Suprapubic skin (tissue), 4 donors: ENCODE results near the gene ITGAE. TPM values are rescaled to one million over a fixed set of nuclear protein-coding genes. Genes with fewer than 3 reads are reported as not detected.
A peak's percentile ranks its signal among the peaks of the same experiment; 100 is the strongest.

Experiments
- DNase-seq, 2 donors: peaks; one replicate each; pipeline ENCODE4 v3.0.0-alpha.2; 2019; ENCODE audit warnings: low spot score in 2 of 2
- H3K27ac ChIP-seq: fragments of 200-600 bp; sonication (generic); one replicate; pipeline ENCODE4 v1.5.1; 2019
- H3K27me3 ChIP-seq: fragments of 200-600 bp; sonication (generic); one replicate; pipeline ENCODE4 v1.5.1; 2019
- H3K36me3 ChIP-seq: fragments of 200-600 bp; sonication (generic); one replicate; pipeline ENCODE4 v1.5.1; 2019
- H3K4me1 ChIP-seq: fragments of 200-600 bp; sonication (generic); one replicate; pipeline ENCODE4 v1.5.1; 2019
- H3K4me3 ChIP-seq: fragments of 200-600 bp; sonication (generic); one replicate; pipeline ENCODE4 v1.5.1; 2019; ENCODE audit warnings: mild to moderate bottlenecking
- H3K9me3 ChIP-seq: fragments of 200-600 bp; sonication (generic); one replicate; pipeline ENCODE4 v1.5.1; 2019
- CTCF ChIP-seq, 2 donors: fragments of 200-600 bp in 1 of 2; fragments of 450-650 bp in 1 of 2; sonication (generic) in 1 of 2; IDR thresholded peaks; one replicate each; pipeline ENCODE4 v1.5.1; 2016 to 2019; ENCODE audit warnings: antibody characterized with exemption in 2 of 2, mild to moderate bottlenecking in 1 of 2, moderate library complexity in 1 of 2
- EP300 ChIP-seq: sonication (generic); formaldehyde crosslinking; IDR thresholded peaks from one replicate; pipeline ENCODE4 v1.6.1; 2017; ENCODE audit warnings: antibody characterized with exemption
- POLR2A ChIP-seq, 2 donors: fragments of 450-650 bp; IDR thresholded peaks; one replicate each; pipeline ENCODE4 v1.6.1; 2017; ENCODE audit warnings: antibody characterized with exemption in 2 of 2, mild to moderate bottlenecking in 2 of 2, moderate library complexity in 2 of 2
- POLR2AphosphoS5 ChIP-seq, 3 donors: sonication (generic); formaldehyde crosslinking; IDR thresholded peaks; one replicate each; pipeline ENCODE4 v1.6.1; 2017; ENCODE audit warnings: antibody characterized with exemption in 3 of 3
- WGBS: methylation state at CpG from one replicate; pipeline ENCODE4 v1.1.5; 2018; 5-methylcytosine and 5-hydroxymethylcytosine counted together
- total RNA-seq, 4 donors: library from RNA; depleted of rRNA; stranded (reverse); fragments of >200 nt; gene quantifications; one replicate each; pipeline ENCODE4 v1.1.0, GENCODE V29; 2016

Gene ITGAE
- total RNA-seq, 4 donors from 2014 or later = 14.0 to 20.7 (median 14.4) TPM

GRCh38 chr17:3812284-3812683, 11.3 kb upstream of the ITGAE start:
- H3K36me3 ChIP-seq = peaks cover 95% of the 10 kb centered on the region
- no peak for DNase-seq

GRCh38 chr17:3810019-3810418, 9.0 kb upstream of the ITGAE start:
- Histone ChIP-seq H3K9me3 (no peaks in the 10 kb centered on the region), H3K27me3 (no peaks in the 10 kb centered on the region), H3K4me1 (no peaks in the 10 kb centered on the region), H3K4me3 (no peak overlapping the region), H3K27ac (no peak overlapping the region), H3K36me3 (peaks cover 80% of the 10 kb centered on the region)
- no peak for TF ChIP-seq POLR2A (IDR thresholded peaks at IDR 0.05)
- no peak for TF ChIP-seq POLR2AphosphoS5 (IDR thresholded peaks at IDR 0.05)
- TF ChIP-seq EP300 = no peak
- TF ChIP-seq CTCF (IDR thresholded peaks at IDR 0.05) = no peak
- no peak for DNase-seq
- WGBS = 88% methylated on average over 4 of the region's 4 CpGs

More at GRCh38 chr17:3812284-3812683, 11.3 kb upstream of the ITGAE start:
- WGBS = 71% methylated on average over 10 of the region's 10 CpGs
- TF ChIP-seq POLR2A (IDR thresholded peaks at IDR 0.05) = no peak
- TF ChIP-seq POLR2AphosphoS5 (IDR thresholded peaks at IDR 0.05) = no peak
- TF ChIP-seq EP300 = no peak
- no peak for TF ChIP-seq CTCF (IDR thresholded peaks at IDR 0.05)
- no peak overlapping the region for H3K4me3 ChIP-seq
- H3K4me1 ChIP-seq = no peaks in the 10 kb centered on the region
- no peaks in the 10 kb centered on the region for H3K9me3 ChIP-seq
- H3K27me3 ChIP-seq = no peaks in the 10 kb centered on the region
- peak overlapping the region; percentile 12 for H3K27ac ChIP-seq

DNA sequence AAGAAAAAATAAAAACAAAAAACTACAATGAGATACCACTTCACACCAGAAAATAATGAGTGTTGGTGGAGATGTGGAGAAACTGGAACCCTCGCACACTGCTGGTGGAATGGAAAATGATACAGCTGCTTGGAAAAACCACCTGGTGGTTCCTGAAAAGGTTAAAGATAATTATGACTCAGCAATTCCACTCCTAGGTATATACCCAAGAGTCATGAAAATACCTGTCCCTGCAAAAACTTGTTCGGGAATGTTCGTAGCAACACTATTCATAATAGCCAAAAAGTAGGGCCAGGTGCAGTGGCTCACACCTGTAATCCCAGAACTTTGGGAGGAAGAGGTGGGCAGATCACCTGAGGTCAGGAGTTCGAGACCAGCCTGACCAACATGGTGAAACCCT, 8.1 kb upstream of the ITGAE start:
- no peak for DNase-seq
- peaks cover 71% of the 10 kb centered on the region for H3K36me3 ChIP-seq
- no peak overlapping the region for H3K27ac ChIP-seq
- no peaks in the 10 kb centered on the region for H3K4me1 ChIP-seq
- TF ChIP-seq EP300 (no peak), CTCF (IDR thresholded peaks at IDR 0.05) (no peak), POLR2A (IDR thresholded peaks at IDR 0.05) (no peak), POLR2AphosphoS5 (IDR thresholded peaks at IDR 0.05) (no peak)
- H3K27me3 ChIP-seq = no peaks in the 10 kb centered on the region
- WGBS = 57% methylated on average over 4 of the region's 4 CpGs
- H3K9me3 ChIP-seq = no peaks in the 10 kb centered on the region
- no peak overlapping the region for H3K4me3 ChIP-seq

GRCh38 chr17:3808701-3809100, 7.7 kb upstream of the ITGAE start:
- peaks cover 67% of the 10 kb centered on the region for H3K36me3 ChIP-seq
- DNase-seq = no peak

DNA sequence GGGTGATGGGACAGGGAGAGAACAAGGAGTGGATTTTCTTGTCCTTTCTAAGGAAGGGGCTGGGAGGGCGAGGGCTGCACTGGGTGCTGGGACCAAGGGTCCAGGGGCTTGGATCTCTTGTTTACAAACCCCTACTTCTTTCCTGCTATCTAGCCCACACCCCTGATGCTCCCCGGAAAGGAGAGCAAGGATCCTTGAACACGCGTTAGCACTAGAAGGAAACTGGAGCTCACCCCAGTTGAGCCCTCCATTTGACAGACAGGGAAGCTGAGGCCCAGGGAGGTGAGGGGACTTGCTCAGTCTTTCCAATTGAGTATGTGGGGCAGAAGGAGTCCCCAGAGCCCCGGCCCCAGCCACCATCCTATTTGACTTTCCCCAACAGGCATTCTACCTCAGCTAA, 4.6 kb upstream of the ITGAE start:
- DNase-seq = no peak
- Histone ChIP-seq H3K27ac (no peak overlapping the region), H3K4me1 (peaks cover 4% of the 10 kb centered on the region), H3K4me3 (no peak overlapping the region), H3K27me3 (no peaks in the 10 kb centered on the region), H3K9me3 (no peaks in the 10 kb centered on the region), H3K36me3 (peaks cover 36% of the 10 kb centered on the region)
- 94% methylated on average over 4 of the region's 5 CpGs for WGBS
- TF ChIP-seq EP300 (no peak), CTCF (IDR thresholded peaks at IDR 0.05) (no peak), POLR2A (IDR thresholded peaks at IDR 0.05) (no peak), POLR2AphosphoS5 (IDR thresholded peaks at IDR 0.05) (no peak)

More at GRCh38 chr17:3808701-3809100, 7.7 kb upstream of the ITGAE start:
- no peaks in the 10 kb centered on the region for H3K9me3 ChIP-seq
- H3K27ac ChIP-seq = no peak overlapping the region
- 57% methylated on average over 7 of the region's 7 CpGs for WGBS
- H3K4me3 ChIP-seq = no peak overlapping the region
- no peak for TF ChIP-seq EP300
- no peak for TF ChIP-seq CTCF (IDR thresholded peaks at IDR 0.05)
- no peaks in the 10 kb centered on the region for H3K27me3 ChIP-seq
- H3K4me1 ChIP-seq = no peaks in the 10 kb centered on the region
